BE2C (cell line): ENCODE results near the gene ZNF148.

Source experiments
- DNase-seq: peaks from one replicate; pipeline ENCODE4 v3.0.0-alpha.2; 2020
- H3K27me3 ChIP-seq: fragments of 250-450 bp; sonication (Bioruptor Pico); 2 replicates; pipeline ENCODE4 v1.5.1; 2020; ENCODE audit warnings: mild to moderate bottlenecking
- H3K36me3 ChIP-seq: fragments of 250-450 bp; sonication (Bioruptor Pico); 2 replicates; pipeline ENCODE4 v1.5.1; 2020; ENCODE audit warnings: mild to moderate bottlenecking
- H3K4me1 ChIP-seq: fragments of 250-450 bp; sonication (Bioruptor Pico); 2 replicates; pipeline ENCODE4 v1.5.1; 2020
- H3K4me3 ChIP-seq: 2 replicates; pipeline ENCODE4 v1.5.1; 2011; ENCODE audit warnings: low read depth, low read length
- H3K9me3 ChIP-seq: fragments of 250-450 bp; sonication (Bioruptor Pico); 2 replicates; pipeline ENCODE4 v1.5.1; 2020
- CTCF ChIP-seq: IDR thresholded peaks from 2 replicates; pipeline ENCODE4 v1.5.1; 2012; ENCODE audit warnings: mild to moderate bottlenecking, low read depth, low read length

ZNF148 gene

GRCh38 chr3:125331243-125331642 is 43.9 kb downstream of the ZNF148 start:
- no peaks in the 10 kb centered on the region for H3K9me3 ChIP-seq
- H3K4me3 ChIP-seq = no peak overlapping the region
- no peak for TF ChIP-seq CTCF
- peaks cover 4% of the 10 kb centered on the region; the same call in 1 of the 2 replicates for H3K36me3 ChIP-seq
- DNase-seq = no peak
- H3K4me1 ChIP-seq = peaks cover 5% of the 10 kb centered on the region; the same call in 1 of the 2 replicates
- H3K27me3 ChIP-seq = no peaks in the 10 kb centered on the region

DNA sequence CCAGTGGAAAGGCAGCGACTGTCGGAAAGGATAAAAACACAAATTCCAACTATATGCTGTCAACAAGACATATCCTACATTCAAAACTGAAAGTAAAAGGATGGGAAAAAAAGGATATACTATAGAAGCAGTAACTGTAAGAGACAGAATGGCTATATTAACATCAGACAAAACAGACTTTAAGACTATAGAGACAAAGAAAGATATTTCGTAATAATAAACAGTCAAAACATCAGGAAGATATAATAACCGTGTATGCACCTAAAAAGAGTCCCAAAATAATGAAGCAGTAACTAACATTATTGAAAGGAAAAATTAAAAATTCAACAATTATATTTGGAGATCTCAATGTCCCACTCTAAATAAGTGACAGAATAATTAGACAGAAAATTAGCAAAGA is 48.2 kb downstream of the ZNF148 start:
- no peaks in the 10 kb centered on the region for H3K9me3 ChIP-seq
- H3K36me3 ChIP-seq = peaks cover 17% of the 10 kb centered on the region
- H3K27me3 ChIP-seq = no peaks in the 10 kb centered on the region
- no peak for TF ChIP-seq CTCF
- H3K4me1 ChIP-seq = no peaks in the 10 kb centered on the region; the same call in 1 of the 2 replicates
- H3K4me3 ChIP-seq = no peak overlapping the region
- DNase-seq = no peak

GRCh38 chr3:125325746-125326145 is 49.4 kb downstream of the ZNF148 start:
- no peak for DNase-seq
- H3K9me3 ChIP-seq = no peaks in the 10 kb centered on the region
- no peaks in the 10 kb centered on the region for H3K27me3 ChIP-seq
- H3K36me3 ChIP-seq = peaks cover 17% of the 10 kb centered on the region
- no peak for TF ChIP-seq CTCF
- no peaks in the 10 kb centered on the region; the same call in 1 of the 2 replicates for H3K4me1 ChIP-seq
- no peak overlapping the region for H3K4me3 ChIP-seq

DNA sequence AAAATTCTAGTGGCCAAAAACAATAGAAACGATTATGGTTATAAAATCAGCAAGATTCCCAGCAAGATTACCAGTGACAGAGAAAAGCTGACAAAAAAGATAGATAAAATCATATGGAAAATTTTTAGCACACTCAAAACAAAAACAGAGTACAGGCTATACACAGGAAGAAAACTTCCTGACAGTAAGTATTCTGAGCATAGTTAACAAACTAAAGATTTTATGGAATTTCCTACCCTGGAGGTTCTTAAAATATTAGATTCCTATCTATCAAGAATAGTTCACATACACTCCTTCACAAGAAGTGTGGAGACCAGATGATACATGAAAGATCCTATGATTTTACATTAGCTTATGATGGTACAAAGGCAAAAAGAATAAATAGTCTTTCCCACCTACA is 50.8 kb downstream of the ZNF148 start:
- TF ChIP-seq CTCF = no peak
- peaks cover 13% of the 10 kb centered on the region for H3K36me3 ChIP-seq
- DNase-seq = no peak
- H3K27me3 ChIP-seq = no peaks in the 10 kb centered on the region
- H3K9me3 ChIP-seq = no peaks in the 10 kb centered on the region
- H3K4me3 ChIP-seq = no peak overlapping the region
- no peaks in the 10 kb centered on the region; the same call in 1 of the 2 replicates for H3K4me1 ChIP-seq

GRCh38 chr3:125322917-125323316 is 52.2 kb downstream of the ZNF148 start:
- Histone ChIP-seq H3K9me3 (no peaks in the 10 kb centered on the region), H3K4me3 (no peak overlapping the region), H3K36me3 (peaks cover 13% of the 10 kb centered on the region), H3K4me1 (peaks cover 3% of the 10 kb centered on the region; the same call in 1 of the 2 replicates), H3K27me3 (no peaks in the 10 kb centered on the region)
- TF ChIP-seq CTCF = no peak
- no peak for DNase-seq

- H3K36me3 ChIP-seq = peaks cover 13% of the 10 kb centered on the region
- no peak for TF ChIP-seq CTCF
- no peaks in the 10 kb centered on the region for H3K9me3 ChIP-seq
- peaks cover 4% of the 10 kb centered on the region; the same call in 1 of the 2 replicates for H3K4me1 ChIP-seq
- H3K4me3 ChIP-seq = no peak overlapping the region
- no peaks in the 10 kb centered on the region for H3K27me3 ChIP-seq
- peak; percentile 43 for DNase-seq
Measured at GRCh38 chr3:125322166-125322565, 53.0 kb downstream of the ZNF148 start.
